ENCODE results near the gene MTG2. TPM values are rescaled to one million over a fixed set of nuclear protein-coding genes. Genes with fewer than 3 reads are reported as not detected.

MTG2 gene
- total RNA-seq, 2 donors from 2014 or later: 30.4 to 46.7 TPM

GRCh38 chr20:62171245-62171644 lies 11.6 kb upstream of the MTG2 start:
- intact Hi-C loops (cut with DNase I): no loop called here
- H3K9me3 ChIP-seq: no peaks in the 10 kb centered on the region
- no peak overlapping the region for H3K27ac ChIP-seq
- no peak overlapping the region for H3K9ac ChIP-seq (ENCODE audit: low read depth in 2 of 2, low read length in 2 of 2)
- no peak overlapping the region for H3K4me3 ChIP-seq
- DNase-seq: no peak
- no peaks in the 10 kb centered on the region for H3K4me1 ChIP-seq
- H3K36me3 ChIP-seq: no peaks in the 10 kb centered on the region
- H3K27me3 ChIP-seq: no peaks in the 10 kb centered on the region
- TF ChIP-seq CTCF (IDR thresholded peaks at IDR 0.05): no peak

GRCh38 chr20:62172666-62173065 lies 10.2 kb upstream of the MTG2 start:
- Histone ChIP-seq H3K27me3 (no peaks in the 10 kb centered on the region), H3K9me3 (no peaks in the 10 kb centered on the region), H3K36me3 (no peaks in the 10 kb centered on the region), H3K27ac (no peak overlapping the region), H3K4me3 (no peak overlapping the region), H3K9ac (ENCODE audit: low read depth in 2 of 2, low read length in 2 of 2) (no peak overlapping the region), H3K4me1 (no peaks in the 10 kb centered on the region)
- DNase-seq: no peak
- intact Hi-C loops (cut with DNase I): no loop called here
- TF ChIP-seq CTCF (IDR thresholded peaks at IDR 0.05): no peak

GRCh38 chr20:62174021-62174804 lies 8.6 kb upstream of the MTG2 start:
- H3K4me1 ChIP-seq: no peaks in the 10 kb centered on the region
- no peaks in the 10 kb centered on the region for H3K36me3 ChIP-seq
- H3K9me3 ChIP-seq: no peaks in the 10 kb centered on the region

GRCh38 chr20:62174870-62175624 lies 7.8 kb upstream of the MTG2 start:
- intact Hi-C loops (cut with DNase I): no loop called here
- TF ChIP-seq CTCF (IDR thresholded peaks at IDR 0.05): no peak
- Histone ChIP-seq H3K9me3 (no peaks in the 10 kb centered on the region), H3K9ac (ENCODE audit: low read depth in 2 of 2, low read length in 2 of 2) (no peak overlapping the region), H3K4me1 (no peaks in the 10 kb centered on the region), H3K36me3 (no peaks in the 10 kb centered on the region), H3K27me3 (no peaks in the 10 kb centered on the region), H3K27ac (no peak overlapping the region), H3K4me3 (no peak overlapping the region)
- no peak for DNase-seq

More at GRCh38 chr20:62174021-62174804, 8.6 kb upstream of the MTG2 start:
- intact Hi-C loops (cut with DNase I): no loop called here
- Histone ChIP-seq H3K4me3 (no peak overlapping the region), H3K27ac (no peak overlapping the region), H3K27me3 (no peaks in the 10 kb centered on the region), H3K9ac (ENCODE audit: low read depth in 2 of 2, low read length in 2 of 2) (no peak overlapping the region)
- no peak for DNase-seq
- no peak for TF ChIP-seq CTCF (IDR thresholded peaks at IDR 0.05)

- no peaks in the 10 kb centered on the region for H3K9me3 ChIP-seq
- DNase-seq: no peak
- no peak overlapping the region for H3K4me3 ChIP-seq
- no peak for TF ChIP-seq CTCF (IDR thresholded peaks at IDR 0.05)
- H3K27ac ChIP-seq: no peak overlapping the region
- no peaks in the 10 kb centered on the region for H3K27me3 ChIP-seq
- no peak overlapping the region for H3K9ac ChIP-seq (ENCODE audit: low read depth in 2 of 2, low read length in 2 of 2)
- no peaks in the 10 kb centered on the region for H3K36me3 ChIP-seq
- H3K4me1 ChIP-seq: no peaks in the 10 kb centered on the region
- intact Hi-C loops (cut with DNase I): no loop called here
These were observed 7.1 kb upstream of the MTG2 start for GRCh38 chr20:62175711-62176110.
